HepG2 (cell line): ENCODE data around the gene S100P. TPM values are rescaled to one million over a fixed set of nuclear protein-coding genes. Genes with fewer than 3 reads are reported as not detected.

ENCODE experiments used
- FOXO1 ChIP-seq: sonication (generic); formaldehyde crosslinking; IDR thresholded peaks from 2 replicates; pipeline ENCODE4 v1.4.0; 2020; ENCODE audit warnings: missing genetic modification reagents
- HOXA3 ChIP-seq: sonication (generic); formaldehyde crosslinking; IDR thresholded peaks from 2 replicates; pipeline ENCODE4 v1.5.0; 2020; ENCODE audit warnings: missing genetic modification reagents
- MED13 ChIP-seq: sonication (generic); formaldehyde crosslinking; IDR thresholded peaks from 2 replicates; pipeline ENCODE4 v1.5.0; 2020; ENCODE audit warnings: missing genetic modification reagents
- MNT ChIP-seq: fragments of 450-650 bp; IDR thresholded peaks from 2 replicates; pipeline ENCODE4 v1.6.1; 2016
- MTA3 ChIP-seq: sonication (generic); formaldehyde crosslinking; IDR thresholded peaks from 2 replicates; pipeline ENCODE4 v1.4.0; 2020; ENCODE audit warnings: missing genetic modification reagents
- NFYB ChIP-seq: sonication (generic); formaldehyde crosslinking; IDR thresholded peaks from 2 replicates; pipeline ENCODE4 v1.4.0; 2020; ENCODE audit warnings: missing genetic modification reagents
- NR1H2 ChIP-seq: sonication (generic); formaldehyde crosslinking; IDR thresholded peaks from 2 replicates; pipeline ENCODE4 v1.8.1; 2022; ENCODE audit warnings: low read depth, missing genetic modification reagents, borderline replicate concordance
- NRL ChIP-seq: sonication (generic); formaldehyde crosslinking; IDR thresholded peaks from 2 replicates; pipeline ENCODE4 v1.5.0; 2020; ENCODE audit warnings: missing genetic modification reagents, mild to moderate bottlenecking, moderate library complexity, borderline replicate concordance
- PCBP2 ChIP-seq: fragments of 200-400 bp; formaldehyde crosslinking; optimal IDR thresholded peaks from 2 replicates; pipeline ENCODE3; 2018; ENCODE audit warnings: low read length, low read depth; ENCODE audit not compliant: poor library complexity, severe bottlenecking
- SMYD3 ChIP-seq: sonication (generic); formaldehyde crosslinking; IDR thresholded peaks from 2 replicates; pipeline ENCODE4 v1.8.1; 2023; ENCODE audit warnings: mild to moderate bottlenecking, missing genetic modification reagents
- SP140L ChIP-seq: sonication (generic); formaldehyde crosslinking; IDR thresholded peaks from 2 replicates; pipeline ENCODE4 v1.4.0; 2020; ENCODE audit warnings: missing genetic modification reagents, borderline replicate concordance
- SSRP1 ChIP-seq: IDR thresholded peaks from 2 replicates; pipeline ENCODE4 v1.6.1; 2016; ENCODE audit warnings: control low read depth
- TCF12 ChIP-seq, 2 experiments: fragments of 450-650 bp in 1 of 2; sonication (generic) in 1 of 2; formaldehyde crosslinking in 1 of 2; IDR thresholded peaks; 2 replicates each; pipeline versions ENCODE4 v1.6.1 to v1.8.0; 2017 to 2022; ENCODE audit warnings: antibody characterized with exemption in 1 of 2, mild to moderate bottlenecking in 1 of 2, missing genetic modification reagents in 1 of 2, moderate library complexity in 1 of 2
- YY1 ChIP-seq: IDR thresholded peaks from 2 replicates; pipeline ENCODE4 v1.6.1; 2011; ENCODE audit warnings: low read length, low read depth, moderate library complexity, mild to moderate bottlenecking; ENCODE audit not compliant: insufficient read depth, insufficient replicate concordance
- ZNF549 ChIP-seq: sonication (generic); formaldehyde crosslinking; IDR thresholded peaks from 2 replicates; pipeline ENCODE4 v1.5.0; 2020; ENCODE audit warnings: missing genetic modification reagents
- ZNF558 ChIP-seq: sonication (generic); formaldehyde crosslinking; IDR thresholded peaks from 2 replicates; pipeline ENCODE4 v1.9.0; 2022; ENCODE audit warnings: mild to moderate bottlenecking, missing genetic modification reagents, borderline replicate concordance
- ZNF615 ChIP-seq: sonication (generic); formaldehyde crosslinking; IDR thresholded peaks from 2 replicates; pipeline ENCODE4 v1.5.0; 2020; ENCODE audit warnings: mild to moderate bottlenecking, missing genetic modification reagents, borderline replicate concordance
- polyA plus RNA-seq, 8 experiments: library from polyadenylated mRNA; depleted of rRNA in 3 of 8; stranded (reverse) in 7 of 8; unstranded in 1 of 8; fragments of >200 nt; fragmentation: Illumina TruSeq in 4 of 8; extraction: Trizol in 4 of 8; gene quantifications; 2 replicates each; pipeline versions ENCODE4 v1.2.1 to v1.2.3, GENCODE V29; 2011 to 2016; ENCODE audit warnings: low read depth in 4 of 8, missing spikeins in 1 of 8, mixed read lengths in 1 of 8; ENCODE audit not compliant: insufficient read depth in 1 of 8
- total RNA-seq, 5 experiments: library from RNA; depleted of rRNA; stranded (reverse); fragments of >200 nt; fragmentation: Illumina TruSeq; extraction: Trizol; gene quantifications; 2 replicates each; pipeline ENCODE4 v1.2.3, GENCODE V29; 2016; ENCODE audit warnings: low read depth in 1 of 5
- TF ChIP-seq, protein P1 (sequence below): IDR thresholded peaks from 2 replicates; pipeline ENCODE4 v1.6.1; 2016
- TF ChIP-seq, protein P2 (sequence below): sonication (generic); formaldehyde crosslinking; IDR thresholded peaks from 2 replicates; pipeline ENCODE4 v1.5.0; 2020; ENCODE audit warnings: mild to moderate bottlenecking, low read depth, missing genetic modification reagents, borderline replicate concordance
- TF ChIP-seq, protein P3 (sequence below): sonication (generic); formaldehyde crosslinking; IDR thresholded peaks from 2 replicates; pipeline ENCODE4 v1.4.0; 2020; ENCODE audit warnings: missing genetic modification reagents; ENCODE audit errors: not compliant biosample characterization

S100P gene
- total and polyA plus RNA-seq, 2 of the 13 experiments (the other 11 are each of a cell fraction or from before 2014, with no cell fraction given): 278 to 1,649 TPM

- TF ChIP-seq MNT (peak; percentile 72), SSRP1 (CRISPR knock-in tag) (no peak), ZNF558 (CRISPR knock-in tag) (no peak; the same call in 1 of the 2 replicates), TCF12 (IDR thresholded peaks at IDR 0.05) (no peak), TCF12 (CRISPR knock-in tag; IDR thresholded peaks at IDR 0.05) (no peak; the same call in 1 of the 2 replicates), NR1H2 (CRISPR knock-in tag) (no peak), FOXO1 (CRISPR knock-in tag) (peak; percentile 87), NRL (CRISPR knock-in tag) (peak; percentile 91), SP140L (CRISPR knock-in tag) (no peak), ZNF615 (no peak), NFYB (peak; percentile 34), HOXA3 (peak; percentile 82), YY1 (peak; percentile 28), MED13 (peak; percentile 69; the same call in 1 of the 2 replicates), PCBP2 (no peak), MTA3 (no peak), ZNF549 (CRISPR knock-in tag) (no peak), SMYD3 (0 out of 2 replicates have a peak, but pooled peaks have one; percentile 65)
- TF ChIP-seq, protein P1, sequence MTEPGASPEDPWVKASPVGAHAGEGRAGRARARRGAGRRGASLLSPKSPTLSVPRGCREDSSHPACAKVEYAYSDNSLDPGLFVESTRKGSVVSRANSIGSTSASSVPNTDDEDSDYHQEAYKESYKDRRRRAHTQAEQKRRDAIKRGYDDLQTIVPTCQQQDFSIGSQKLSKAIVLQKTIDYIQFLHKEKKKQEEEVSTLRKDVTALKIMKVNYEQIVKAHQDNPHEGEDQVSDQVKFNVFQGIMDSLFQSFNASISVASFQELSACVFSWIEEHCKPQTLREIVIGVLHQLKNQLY (CRISPR knock-in tag): peak; percentile 65; the same call in 1 of the 2 replicates
- TF ChIP-seq, protein P2, sequence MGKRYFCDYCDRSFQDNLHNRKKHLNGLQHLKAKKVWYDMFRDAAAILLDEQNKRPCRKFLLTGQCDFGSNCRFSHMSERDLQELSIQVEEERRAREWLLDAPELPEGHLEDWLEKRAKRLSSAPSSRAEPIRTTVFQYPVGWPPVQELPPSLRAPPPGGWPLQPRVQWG (CRISPR knock-in tag): no peak
- TF ChIP-seq, protein P3, sequence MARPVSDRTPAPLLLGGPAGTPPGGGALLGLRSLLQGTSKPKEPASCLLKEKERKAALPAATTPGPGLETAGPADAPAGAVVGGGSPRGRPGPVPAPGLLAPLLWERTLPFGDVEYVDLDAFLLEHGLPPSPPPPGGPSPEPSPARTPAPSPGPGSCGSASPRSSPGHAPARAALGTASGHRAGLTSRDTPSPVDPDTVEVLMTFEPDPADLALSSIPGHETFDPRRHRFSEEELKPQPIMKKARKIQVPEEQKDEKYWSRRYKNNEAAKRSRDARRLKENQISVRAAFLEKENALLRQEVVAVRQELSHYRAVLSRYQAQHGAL (CRISPR knock-in tag): no peak
- TF ChIP-seq, all 625 proteins: peak for 284
Measured at GRCh38 chr4:6733358-6734164, 39.9 kb downstream of the S100P start (continued).
